Activated naive CD4-positive, alpha-beta T cell treated with anti-CD3 and anti-CD28 coated beads for 36 hours (primary cell): ENCODE measurements around the gene IL17RD. TPM values are rescaled to one million over a fixed set of nuclear protein-coding genes. Genes with fewer than 3 reads are reported as not detected.

ENCODE experiments used
- CTCF ChIA-PET: fragments of 350-600 bp; sonication (Branson Sonifier 250); formaldehyde crosslinking; loops from one replicate; lab custom pipeline; 2021; ENCODE audit warnings: antibody characterized with exemption; lab: Charles Lee
- DNase-seq: peaks from one replicate; pipeline ENCODE4 v3.0.0-alpha.2; 2020
- H3K27ac Mint-ChIP-seq: one replicate; pipeline ENCODE4 v1.8.0; 2021; ENCODE audit warnings: mild to moderate bottlenecking, mixed read lengths
- H3K27me3 Mint-ChIP-seq: one replicate; pipeline ENCODE4 v1.8.0; 2021; ENCODE audit warnings: low read depth, mixed read lengths
- H3K36me3 Mint-ChIP-seq: one replicate; pipeline ENCODE4 v1.8.0; 2021; ENCODE audit warnings: low read depth, mixed read lengths
- H3K4me1 Mint-ChIP-seq: one replicate; pipeline ENCODE4 v1.8.0; 2021; ENCODE audit warnings: low read depth, mixed read lengths
- H3K4me3 Mint-ChIP-seq: one replicate; pipeline ENCODE4 v1.8.0; 2021; ENCODE audit warnings: mild to moderate bottlenecking, moderate library complexity, mixed read lengths
- H3K9me3 Mint-ChIP-seq: one replicate; pipeline ENCODE4 v1.8.0; 2021; ENCODE audit warnings: mixed read lengths
- intact Hi-C: fragments of 100-400 bp; cut with micrococcal nuclease; formaldehyde crosslinking; loops from one replicate; pipeline ENCODE4 v1.15.1; 2023
- total RNA-seq, 2 experiments: library from RNA; stranded (reverse); gene quantifications; one replicate each; pipeline ENCODE4 v1.2.3, GENCODE V29; 2021

The IL17RD gene
- total RNA-seq, 2 experiments from 2014 or later, result 0.02 TPM; not detected in 1

DNA sequence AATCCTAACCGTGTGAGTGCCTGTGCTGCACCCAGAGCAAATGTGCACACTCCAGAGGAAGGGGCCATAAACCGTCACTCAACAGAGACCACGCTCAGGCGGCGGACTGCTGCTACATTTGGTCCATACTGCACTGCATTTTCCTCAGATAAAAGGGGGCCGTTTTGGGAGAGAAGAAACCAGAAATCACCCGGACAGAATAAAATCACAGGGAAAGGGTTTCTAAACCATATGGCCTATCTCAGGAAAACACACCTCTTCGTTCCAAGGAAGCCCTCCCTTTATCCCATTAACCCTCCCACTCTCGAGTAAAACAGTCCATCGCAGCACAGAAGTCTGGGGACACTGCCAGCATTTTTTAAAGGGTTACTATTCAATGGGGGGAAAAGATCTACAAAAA is 7.6 kb downstream of the IL17RD start:
- CTCF ChIA-PET, result no interaction called here
- intact Hi-C loops, result no loop called here
- no peak overlapping the region for H3K4me3 Mint-ChIP-seq

DNA sequence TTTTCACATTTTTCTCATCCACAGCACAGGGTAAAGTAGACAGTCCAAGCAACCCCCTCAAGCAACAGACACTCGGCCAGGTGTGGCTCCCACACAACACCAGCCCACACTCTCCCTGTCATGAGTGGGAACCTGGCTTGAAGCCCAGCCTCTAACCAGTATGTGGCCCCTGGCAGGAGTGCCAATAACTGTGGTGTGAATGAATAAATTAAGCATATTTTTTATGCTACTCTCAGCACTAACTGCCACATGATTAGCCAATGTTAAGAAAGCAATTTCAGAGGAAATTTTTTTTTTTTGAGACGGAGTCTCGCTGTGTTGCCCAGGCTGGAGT is 9.9 kb downstream of the IL17RD start:
- Mint-ChIP-seq H3K4me1 (peaks cover 6% of the 10 kb centered on the region), H3K27me3 (peaks cover 10% of the 10 kb centered on the region), H3K36me3 (no peaks in the 10 kb centered on the region), H3K9me3 (no peaks in the 10 kb centered on the region), H3K4me3 (no peak overlapping the region), H3K27ac (no peak overlapping the region)
- CTCF ChIA-PET, result no interaction called here
- intact Hi-C loops, result no loop called here
- DNase-seq, result no peak

More for the DNA sequence above, 7.6 kb downstream of the IL17RD start:
- H3K27me3 Mint-ChIP-seq, result peaks cover 25% of the 10 kb centered on the region
- peaks cover 6% of the 10 kb centered on the region for H3K4me1 Mint-ChIP-seq
- no peak for DNase-seq
- no peaks in the 10 kb centered on the region for H3K36me3 Mint-ChIP-seq
- no peaks in the 10 kb centered on the region for H3K9me3 Mint-ChIP-seq
- H3K27ac Mint-ChIP-seq, result no peak overlapping the region

DNA sequence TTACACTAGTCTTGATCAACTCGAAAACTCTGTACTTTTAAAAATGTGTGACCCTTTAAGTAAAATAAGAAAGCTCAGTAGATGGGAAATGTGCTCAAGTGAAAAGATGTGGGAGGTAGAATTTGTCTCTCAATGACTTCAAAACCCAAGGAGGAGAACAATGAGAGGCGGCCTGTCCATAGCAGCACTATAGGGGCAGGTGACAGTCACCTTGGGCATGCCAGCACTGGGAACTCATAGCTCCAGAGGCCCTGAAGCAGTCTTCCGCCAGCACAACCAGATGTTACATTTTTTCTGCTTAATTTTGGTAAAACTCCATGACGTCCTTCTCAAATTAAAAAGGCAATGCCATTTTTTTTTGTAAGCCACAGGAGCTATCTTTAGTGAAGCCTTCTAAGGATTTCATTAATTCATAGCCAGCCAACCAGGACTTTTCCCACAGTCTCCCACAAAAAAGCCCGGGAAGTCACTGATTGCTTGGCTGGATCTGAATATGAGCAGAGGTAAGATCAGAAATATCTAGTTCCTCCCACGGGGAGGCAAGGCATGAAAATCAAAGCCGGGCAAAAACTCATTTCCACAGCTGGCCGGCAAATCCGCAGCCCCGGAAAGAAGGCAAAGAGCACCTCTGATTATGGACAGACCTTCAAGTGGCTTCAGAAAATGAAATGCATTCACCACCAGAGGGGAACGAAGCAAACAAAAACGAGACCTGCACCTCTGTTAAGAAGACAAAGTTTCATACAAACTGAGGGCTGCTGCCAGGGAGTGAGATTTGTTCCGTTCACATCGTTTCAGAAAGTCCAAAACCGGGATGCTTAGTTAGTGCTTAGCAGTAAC is 10.5 kb downstream of the IL17RD start:
- CTCF ChIA-PET, result interaction anchor here (0.6 to 1.2 kb wide), 2 partner anchors 45 to 54 kb away, joined by 3 to 4 read pairs; no protein-coding TSS in a partner anchor
- H3K27me3 Mint-ChIP-seq, result peaks cover 10% of the 10 kb centered on the region
- intact Hi-C loops, result no loop called here
- no peaks in the 10 kb centered on the region for H3K9me3 Mint-ChIP-seq
- DNase-seq, result no peak
- no peak overlapping the region for H3K27ac Mint-ChIP-seq
- H3K4me3 Mint-ChIP-seq, result no peak overlapping the region
- peaks cover 6% of the 10 kb centered on the region for H3K4me1 Mint-ChIP-seq
- H3K36me3 Mint-ChIP-seq, result no peaks in the 10 kb centered on the region

DNA sequence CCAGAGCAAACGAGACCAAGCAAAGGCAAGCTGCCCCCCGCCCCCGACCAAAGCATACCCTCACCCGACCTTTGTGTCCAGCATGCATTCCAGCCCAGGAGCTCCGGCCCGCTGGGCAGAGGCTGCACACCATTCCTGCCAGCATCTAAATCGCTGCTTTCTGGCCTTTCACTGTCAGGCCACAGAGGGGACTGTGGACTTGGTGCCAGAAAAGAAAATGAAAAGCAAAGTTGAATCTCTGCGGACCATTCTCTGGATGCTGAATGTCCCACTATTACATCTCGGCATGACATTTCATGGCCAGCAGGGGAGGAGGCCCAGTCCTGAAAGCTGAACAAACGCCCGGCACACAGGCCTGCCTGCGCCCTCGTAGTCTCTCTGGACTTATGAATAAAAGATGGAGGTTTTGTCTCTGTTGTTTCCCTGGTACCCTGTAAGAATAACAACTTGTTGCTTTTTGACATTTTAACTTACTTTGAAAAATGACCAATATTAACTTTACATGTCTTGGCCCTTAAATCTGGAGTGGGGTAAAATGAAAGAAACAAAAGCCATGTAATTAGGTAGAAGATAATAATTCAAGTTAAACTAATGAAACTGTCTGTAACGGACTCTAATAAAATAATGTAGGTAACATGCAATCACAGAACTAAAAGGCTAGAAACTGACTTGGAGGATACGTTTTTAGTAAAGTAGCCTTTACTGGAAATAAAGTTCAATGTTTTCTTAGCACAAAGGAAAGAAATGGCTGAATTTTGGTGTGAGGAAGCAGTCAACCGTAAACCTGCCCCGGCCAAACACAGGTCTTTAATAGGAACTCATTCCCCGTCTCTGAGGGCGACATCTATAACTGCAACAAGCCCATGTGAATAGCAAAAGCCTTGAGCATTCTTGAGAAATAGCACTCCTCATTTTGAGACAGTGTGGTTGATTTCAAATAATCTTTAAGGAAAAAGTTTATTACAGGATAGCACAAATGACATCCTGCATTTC is 12.7 kb downstream of the IL17RD start:
- intact Hi-C loops, result no loop called here

DNA sequence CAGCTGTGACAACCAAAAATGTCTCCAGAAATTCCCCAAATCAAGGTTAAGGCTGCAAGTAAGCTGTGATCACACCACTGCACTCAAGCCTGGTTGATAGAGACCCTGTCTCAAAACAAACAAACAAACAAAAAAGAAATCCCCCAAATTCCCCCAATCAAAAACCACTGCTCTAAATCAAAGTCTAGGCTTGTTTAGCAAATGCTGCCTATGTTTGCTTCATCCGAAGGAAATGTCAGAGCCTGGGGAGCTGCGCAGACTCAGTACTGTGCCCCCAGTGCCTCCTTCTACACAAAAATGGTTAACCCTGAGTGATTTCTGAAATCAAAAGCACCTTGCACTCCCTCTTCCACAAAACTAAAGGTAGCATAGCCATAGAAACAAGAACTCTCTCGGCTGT is 13.4 kb downstream of the IL17RD start:
- Mint-ChIP-seq H3K27me3 (peaks cover 10% of the 10 kb centered on the region), H3K4me1 (no peaks in the 10 kb centered on the region)

More for the DNA sequence above, 12.7 kb downstream of the IL17RD start:
- H3K9me3 Mint-ChIP-seq, result no peaks in the 10 kb centered on the region
- H3K4me3 Mint-ChIP-seq, result no peak overlapping the region
- no peaks in the 10 kb centered on the region for H3K4me1 Mint-ChIP-seq
- no peak for DNase-seq
- peaks cover 12% of the 10 kb centered on the region for H3K27me3 Mint-ChIP-seq
- CTCF ChIA-PET, result interaction anchor here (0.8 kb wide), 3 partner anchors 10 to 73 kb away, joined by 3 read pairs; no protein-coding TSS in a partner anchor
- no peak overlapping the region for H3K27ac Mint-ChIP-seq
- no peaks in the 10 kb centered on the region for H3K36me3 Mint-ChIP-seq

DNA sequence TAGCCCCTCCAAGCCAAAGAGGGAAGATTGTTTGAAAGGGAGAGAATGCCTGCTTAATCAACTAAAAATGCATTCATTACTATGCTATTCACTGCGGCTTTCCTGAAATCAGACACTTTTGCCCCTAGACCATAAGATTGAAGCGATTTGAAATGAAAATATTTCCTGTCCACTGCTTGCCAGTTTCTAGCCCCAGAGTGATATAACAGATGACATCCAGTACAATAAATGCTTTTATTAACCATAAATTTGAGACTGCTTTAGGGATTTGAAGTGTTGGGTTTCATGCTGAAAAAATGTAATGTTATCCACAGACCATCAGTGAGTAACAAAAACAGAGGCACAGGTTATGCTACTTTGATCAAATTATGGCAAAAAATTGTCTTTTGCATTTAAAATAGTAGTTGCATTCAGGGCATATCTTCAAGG is 14.1 kb downstream of the IL17RD start:
- H3K36me3 Mint-ChIP-seq, result no peaks in the 10 kb centered on the region
- H3K27me3 Mint-ChIP-seq, result peaks cover 10% of the 10 kb centered on the region
- DNase-seq, result no peak
- CTCF ChIA-PET, result no interaction called here
- H3K4me3 Mint-ChIP-seq, result no peak overlapping the region
- H3K4me1 Mint-ChIP-seq, result no peaks in the 10 kb centered on the region
- intact Hi-C loops, result no loop called here
- no peaks in the 10 kb centered on the region for H3K9me3 Mint-ChIP-seq
- H3K27ac Mint-ChIP-seq, result no peak overlapping the region

More for the DNA sequence above, 13.4 kb downstream of the IL17RD start:
- CTCF ChIA-PET, result interaction anchor here (0.8 kb wide), 2 partner anchors 11 to 19 kb away, joined by 3 read pairs; no protein-coding TSS in a partner anchor
- DNase-seq, result no peak
- H3K36me3 Mint-ChIP-seq, result no peaks in the 10 kb centered on the region
- no peak overlapping the region for H3K27ac Mint-ChIP-seq
- intact Hi-C loops, result no loop called here
- H3K4me3 Mint-ChIP-seq, result no peak overlapping the region
- H3K9me3 Mint-ChIP-seq, result no peaks in the 10 kb centered on the region

DNA sequence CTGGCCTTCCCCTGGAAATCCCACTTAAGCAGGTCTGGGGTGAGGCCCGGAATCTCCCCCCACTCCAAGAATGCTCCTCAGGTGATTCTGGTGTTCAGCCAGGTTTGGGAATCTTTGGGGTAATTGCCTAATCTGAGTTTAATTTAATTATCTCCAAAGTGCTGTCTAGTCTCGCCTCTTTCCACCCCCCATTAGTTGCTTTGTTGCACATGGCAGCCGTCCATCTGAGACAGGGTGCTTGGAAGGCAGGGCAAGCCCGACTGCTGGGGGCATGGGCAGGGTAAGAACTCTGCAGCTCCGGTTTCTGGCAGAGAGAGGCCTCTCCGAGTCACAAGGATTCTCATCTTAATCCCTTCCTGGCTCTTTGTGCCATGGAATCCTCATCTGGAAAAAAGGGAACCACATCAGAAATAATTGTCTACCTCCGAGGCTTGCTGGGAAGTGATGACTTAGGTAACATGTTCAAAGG is 15.0 kb downstream of the IL17RD start:
- CTCF ChIA-PET, result no interaction called here
- no peak overlapping the region for H3K4me3 Mint-ChIP-seq
- H3K4me1 Mint-ChIP-seq, result no peaks in the 10 kb centered on the region
- intact Hi-C loops, result no loop called here
- no peak overlapping the region for H3K27ac Mint-ChIP-seq
- H3K27me3 Mint-ChIP-seq, result peaks cover 6% of the 10 kb centered on the region
- no peaks in the 10 kb centered on the region for H3K9me3 Mint-ChIP-seq
- no peak for DNase-seq
- H3K36me3 Mint-ChIP-seq, result no peaks in the 10 kb centered on the region

DNA sequence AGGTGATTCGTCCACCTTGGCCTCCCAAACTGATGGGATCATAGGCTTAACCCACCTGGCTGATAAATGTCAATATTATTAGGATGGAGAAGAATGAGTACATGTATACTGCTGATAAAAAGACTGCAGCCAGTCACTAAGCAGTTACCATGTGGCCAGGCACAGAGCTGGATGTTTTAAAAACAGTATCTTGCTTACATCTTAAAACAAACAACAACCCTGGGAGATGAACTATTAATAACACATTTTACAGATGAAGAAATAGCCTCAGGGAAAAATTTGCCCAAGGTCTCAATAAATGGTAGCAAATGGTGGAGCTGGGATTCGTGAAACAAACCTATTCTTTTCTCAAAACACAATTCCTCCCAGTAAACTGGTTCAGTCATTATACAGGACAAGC is 18.1 kb downstream of the IL17RD start:
- CTCF ChIA-PET, result interaction anchor here (0.8 kb wide), 1 partner anchor 23 kb away, joined by 3 read pairs; no protein-coding TSS in a partner anchor
- H3K27ac Mint-ChIP-seq, result no peak overlapping the region

DNA sequence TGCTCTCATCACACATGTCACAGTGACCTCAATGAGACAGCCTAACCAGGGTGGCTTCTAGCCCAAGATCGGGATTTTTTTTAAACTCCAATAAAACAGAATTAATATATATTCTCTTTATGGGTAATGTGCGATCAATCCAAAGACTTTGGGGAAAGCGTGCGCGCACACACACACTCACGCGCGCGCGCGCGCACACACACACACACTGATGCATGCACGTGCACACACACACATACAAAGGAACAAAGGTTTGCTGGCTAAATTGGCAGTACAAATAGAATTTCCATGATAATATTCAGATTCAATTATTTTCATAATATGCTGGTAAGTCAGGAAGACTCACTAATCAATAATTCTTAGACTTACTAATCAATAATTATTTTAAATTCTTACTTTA is 19.3 kb downstream of the IL17RD start:
- H3K27ac Mint-ChIP-seq, result no peak overlapping the region
- H3K4me3 Mint-ChIP-seq, result no peak overlapping the region
- H3K4me1 Mint-ChIP-seq, result no peaks in the 10 kb centered on the region
- intact Hi-C loops, result no loop called here
- no peak for DNase-seq
- H3K9me3 Mint-ChIP-seq, result no peaks in the 10 kb centered on the region
- H3K36me3 Mint-ChIP-seq, result no peaks in the 10 kb centered on the region
- peaks cover 9% of the 10 kb centered on the region for H3K27me3 Mint-ChIP-seq
- CTCF ChIA-PET, result no interaction called here

More for the DNA sequence above, 18.1 kb downstream of the IL17RD start:
- Mint-ChIP-seq H3K4me1 (no peaks in the 10 kb centered on the region), H3K9me3 (no peaks in the 10 kb centered on the region), H3K4me3 (no peak overlapping the region), H3K36me3 (no peaks in the 10 kb centered on the region), H3K27me3 (peaks cover 6% of the 10 kb centered on the region)
- intact Hi-C loops, result no loop called here
- no peak for DNase-seq

DNA sequence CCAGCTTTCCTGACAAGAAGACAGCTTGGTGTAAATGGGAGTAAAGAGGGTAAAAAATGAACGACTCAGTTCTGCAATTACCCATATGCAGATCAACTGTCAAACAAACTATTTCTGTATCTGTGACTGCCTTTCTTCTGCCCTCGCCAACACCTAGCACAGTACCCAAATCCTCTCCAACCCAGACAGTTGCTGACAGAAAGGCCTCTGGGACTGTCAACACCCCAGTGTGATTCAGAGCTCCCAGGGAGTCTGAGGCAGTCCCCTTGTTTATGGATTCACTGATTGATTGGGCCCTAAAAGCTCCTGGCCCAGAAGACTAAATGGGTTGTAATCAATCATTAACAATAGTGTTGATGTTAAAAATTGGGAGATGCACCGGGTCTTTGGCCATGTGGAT is 20.2 kb downstream of the IL17RD start:
- Mint-ChIP-seq H3K4me1 (no peaks in the 10 kb centered on the region), H3K9me3 (no peaks in the 10 kb centered on the region), H3K4me3 (no peak overlapping the region), H3K27me3 (peaks cover 9% of the 10 kb centered on the region), H3K27ac (no peak overlapping the region), H3K36me3 (no peaks in the 10 kb centered on the region)
- intact Hi-C loops, result no loop called here
- CTCF ChIA-PET, result no interaction called here
- no peak for DNase-seq

DNA sequence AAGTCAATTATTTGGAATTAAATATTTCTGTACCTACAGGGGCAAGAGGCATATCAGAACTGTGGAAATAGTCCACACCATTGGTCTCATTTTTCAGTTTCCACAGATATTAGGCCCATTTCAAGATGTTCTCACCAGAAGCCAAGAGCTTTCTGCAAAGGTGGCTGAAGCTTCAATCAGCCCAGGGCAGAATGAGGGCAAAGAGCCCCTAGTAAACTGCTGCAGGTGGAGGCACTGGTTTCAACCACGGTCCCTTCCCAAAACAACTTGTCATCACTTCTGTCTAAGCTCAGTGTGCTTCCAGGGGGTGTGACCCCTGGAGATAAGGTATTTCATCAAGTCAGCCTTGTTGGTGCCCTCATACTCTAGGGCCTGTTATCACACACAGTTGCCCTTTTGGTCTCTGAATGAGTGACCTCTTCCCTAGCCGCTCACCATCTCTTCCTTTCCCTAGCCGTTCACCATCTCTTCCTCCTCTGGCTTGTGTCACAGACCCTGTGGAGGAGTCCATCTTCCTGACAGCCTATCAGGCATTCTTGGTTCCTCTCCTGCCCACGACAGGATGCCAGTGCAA is 21.2 kb downstream of the IL17RD start:
- DNase-seq, result no peak
- H3K4me1 Mint-ChIP-seq, result no peaks in the 10 kb centered on the region
- intact Hi-C loops, result no loop called here
- no peaks in the 10 kb centered on the region for H3K36me3 Mint-ChIP-seq
- no peaks in the 10 kb centered on the region for H3K9me3 Mint-ChIP-seq
- CTCF ChIA-PET, result interaction anchor here (1.5 kb wide), 1 partner anchor 43 kb away, joined by 5 read pairs; no protein-coding TSS in a partner anchor
- no peak overlapping the region for H3K27ac Mint-ChIP-seq
- H3K4me3 Mint-ChIP-seq, result no peak overlapping the region
- H3K27me3 Mint-ChIP-seq, result peaks cover 9% of the 10 kb centered on the region

DNA sequence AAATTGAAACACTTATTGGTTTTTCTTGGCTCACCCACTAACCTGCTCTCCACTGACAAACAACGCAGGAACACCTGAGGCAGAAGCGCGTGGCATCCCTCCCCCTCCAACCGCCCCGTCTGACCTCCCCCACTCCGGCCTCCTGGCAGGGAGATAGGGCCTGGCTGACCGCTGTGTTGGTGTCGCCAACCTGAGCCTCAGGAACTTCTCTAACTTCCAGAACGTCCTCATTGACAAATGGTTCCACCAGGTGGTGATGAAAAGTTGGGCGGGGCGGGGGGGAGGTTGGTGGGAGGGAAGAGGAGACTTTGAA is 22.8 kb downstream of the IL17RD start:
- no peaks in the 10 kb centered on the region for H3K36me3 Mint-ChIP-seq

More for the DNA sequence above, 22.8 kb downstream of the IL17RD start:
- Mint-ChIP-seq H3K27me3 (peaks cover 10% of the 10 kb centered on the region), H3K4me1 (no peaks in the 10 kb centered on the region), H3K4me3 (no peak overlapping the region), H3K9me3 (no peaks in the 10 kb centered on the region), H3K27ac (no peak overlapping the region)
- CTCF ChIA-PET, result interaction anchor here (0.6 kb wide), 1 partner anchor 45 kb away, joined by 3 read pairs; no protein-coding TSS in a partner anchor
- DNase-seq, result no peak
- intact Hi-C loops, result no loop called here
